ENCODE measurements around the gene PRKCZ. TPM values are rescaled to one million over a fixed set of nuclear protein-coding genes. Genes with fewer than 3 reads are reported as not detected.

Gene PRKCZ
- total and polyA plus RNA-seq, 9 of the 15 experiments (the other 6 are each of a cell fraction or from before 2014, with no cell fraction given): 0.07 to 3.1 (median 1.3) TPM

GRCh38 chr1:2021550-2021949 is 28.7 kb upstream of the PRKCZ start (continued):
- TF ChIP-seq TAL1 (IDR thresholded peaks at IDR 0.05): no peak
- TF ChIP-seq HMG20A (CRISPR knock-in tag; conservative IDR thresholded peaks at IDR 0.05): no peak
- TF ChIP-seq CHCHD3 (CRISPR knock-in tag; IDR thresholded peaks at IDR 0.05): no peak

GRCh38 chr1:2022063-2022770 is 28.0 kb upstream of the PRKCZ start:
- in situ Hi-C loops (cut with MboI) (no loop called here), intact Hi-C loops (cut with micrococcal nuclease) (no loop called here)
- Histone ChIP-seq H3K9me3 (replicated peaks; ENCODE audit: control insufficient read depth, insufficient read depth, low read depth, low read length) (no peaks in the 10 kb centered on the region), H3K27ac (ENCODE audit: extremely low read depth, low read depth, low read length) (no peak overlapping the region), H3K27me3 (ENCODE audit: control insufficient read depth in 2 of 2, insufficient read depth in 2 of 2, low read length in 2 of 2) (peaks cover 71 to 94% of the 10 kb centered on the region in 2 experiments), H2AFZ (ENCODE audit: low read depth, low read length) (no peak overlapping the region), H3K4me1 (replicated peaks in 1 of 2; ENCODE audit: control insufficient read depth in 2 of 2, insufficient read depth in 2 of 2, low read length in 2 of 2) (peaks cover 0 to 31% of the 10 kb centered on the region in 2 experiments; a peak in 2 of 5 replicates), H3K4me3 (no peak overlapping the region), H3K36me3 (ENCODE audit: control insufficient read depth, insufficient read depth, low read length) (no peaks in the 10 kb centered on the region), H3K9ac (ENCODE audit: insufficient read depth in 1 of 2, low read depth in 2 of 2, low read length in 2 of 2) (no peak overlapping the region), H3K79me2 (ENCODE audit: control insufficient read depth, insufficient read depth, low read length) (no peaks in the 10 kb centered on the region), H3K4me2 (ENCODE audit: insufficient read depth, low read length) (no peak overlapping the region), H4K20me1 (replicated peaks; ENCODE audit: control insufficient read depth, insufficient read depth, low read length) (peaks cover 19% of the 10 kb centered on the region; the same call in 1 of the 2 replicates), H3K9me1 (ENCODE audit: control insufficient read depth, insufficient read depth, low read length) (no peaks in the 10 kb centered on the region)
- 2% methylated on average over 21 of the region's 21 CpGs for WGBS (ENCODE audit: insufficient coverage, low coverage, missing lambda C conversion rate)
- ChIA-PET POLR2A (interaction anchor here (0.5 to 0.7 kb wide), 2 partner anchors 16 to 722 kb away, joined by 3 to 4 read pairs; no protein-coding TSS in a partner anchor), CTCF (ENCODE audit: low intra/inter-chr PET ratio) (no interaction called here)
- DNase-seq (ENCODE audit: extremely low read depth in 1 of 4, low spot score in 3 of 4): no peak
- no TSS peak for BruUV-seq (replicated peaks)
- no peak for FAIRE-seq
- ATAC-seq: no peak
- no peak for TF ChIP-seq PHTF2 (CRISPR knock-in tag; IDR thresholded peaks at IDR 0.05)
- TF ChIP-seq TCF15 (CRISPR knock-in tag; IDR thresholded peaks at IDR 0.05): no peak
- TF ChIP-seq ZNF639 (CRISPR knock-in tag; conservative IDR thresholded peaks at IDR 0.05 in 1 of 2, IDR thresholded peaks at IDR 0.05 in 1 of 2): no peak
- TF ChIP-seq ZBTB33 (CRISPR knock-in tag; IDR thresholded peaks at IDR 0.05): no peak
- TF ChIP-seq ZNF232 (CRISPR knock-in tag; IDR thresholded peaks at IDR 0.05): no peak
- no peak for TF ChIP-seq RFX1 (IDR thresholded peaks at IDR 0.05)
- TF ChIP-seq ZNF77 (CRISPR knock-in tag; IDR thresholded peaks at IDR 0.05): no peak
- TF ChIP-seq KDM2B (CRISPR knock-in tag; IDR thresholded peaks at IDR 0.05): no peak
- TF ChIP-seq NKRF (IDR thresholded peaks at IDR 0.05; ENCODE audit: borderline replicate concordance): no peak
- TF ChIP-seq CBX8 (IDR thresholded peaks at IDR 0.05; ENCODE audit: borderline replicate concordance, extremely low read depth, low read depth, low read length, poor library complexity, severe bottlenecking): no peak
- TF ChIP-seq RHOXF2B (CRISPR knock-in tag; conservative IDR thresholded peaks at IDR 0.05): no peak
